Embryonic facial prominence (tissue), 1 donor: Measurements from ENCODE around the gene DSTN.

Experiments
- DNase-seq: peaks from one replicate; pipeline ENCODE4 v3.0.0-alpha.2; 2016; ENCODE audit errors: extremely low spot score

DSTN gene

GRCh38 chr20:17549131-17549530, 20.7 kb upstream of the DSTN start:
- no peak for DNase-seq

- DNase-seq, result no peak
Observed at GRCh38 chr20:17555106-17555505, 14.8 kb upstream of the DSTN start.

- no peak for DNase-seq
Observed at GRCh38 chr20:17556837-17557674, 12.8 kb upstream of the DSTN start.

GRCh38 chr20:17557675-17558006, 12.2 kb upstream of the DSTN start:
- DNase-seq, result no peak

- no peak for DNase-seq
Observed at GRCh38 chr20:17558154-17558940, 11.5 kb upstream of the DSTN start.

GRCh38 chr20:17558941-17559304, 11.0 kb upstream of the DSTN start:
- no peak for DNase-seq

- no peak for DNase-seq
Observed at GRCh38 chr20:17559338-17559737, 10.5 kb upstream of the DSTN start.

GRCh38 chr20:17560344-17561074, 9.4 kb upstream of the DSTN start:
- DNase-seq, result no peak

GRCh38 chr20:17562804-17563305, 7.0 kb upstream of the DSTN start:
- DNase-seq, result no peak

GRCh38 chr20:17565169-17565845, 4.6 kb upstream of the DSTN start:
- no peak for DNase-seq

GRCh38 chr20:17566345-17566744, 3.5 kb upstream of the DSTN start:
- DNase-seq, result no peak

- no peak for DNase-seq
Observed at GRCh38 chr20:17568045-17568788, 1.7 kb upstream of the DSTN start.

GRCh38 chr20:17568972-17569521, 828 bp upstream of the DSTN start:
- peak; percentile 70 for DNase-seq

GRCh38 chr20:17570347-17571152, 675 bp downstream of the DSTN start:
- DNase-seq, result peak; percentile 42

- no peak for DNase-seq
Observed at GRCh38 chr20:17571153-17571527, 1.3 kb downstream of the DSTN start.

GRCh38 chr20:17572034-17572638, 2.3 kb downstream of the DSTN start:
- no peak for DNase-seq

- no peak for DNase-seq
Observed at GRCh38 chr20:17573463-17573862, 3.6 kb downstream of the DSTN start.

GRCh38 chr20:17576215-17576614, 6.3 kb downstream of the DSTN start:
- no peak for DNase-seq

GRCh38 chr20:17579369-17580039, 9.6 kb downstream of the DSTN start:
- DNase-seq, result no peak
